Astrocyte (in vitro differentiated cells and primary cell): Measurements from ENCODE around the gene CDH26.

ENCODE experiments used
- EZH2 ChIP-seq: IDR thresholded peaks from 2 replicates; pipeline ENCODE4 v1.6.1; 2012; ENCODE audit warnings: mild to moderate bottlenecking, low read length, inconsistent platforms; ENCODE audit not compliant: insufficient read depth
- TF ChIP-seq, protein P1 (sequence below): IDR thresholded peaks from 2 replicates; pipeline ENCODE4 v1.5.1; 2011; ENCODE audit warnings: low read depth, mild to moderate bottlenecking, inconsistent platforms, low read length, moderate library complexity; ENCODE audit not compliant: insufficient read depth

- TF ChIP-seq, protein P1, sequence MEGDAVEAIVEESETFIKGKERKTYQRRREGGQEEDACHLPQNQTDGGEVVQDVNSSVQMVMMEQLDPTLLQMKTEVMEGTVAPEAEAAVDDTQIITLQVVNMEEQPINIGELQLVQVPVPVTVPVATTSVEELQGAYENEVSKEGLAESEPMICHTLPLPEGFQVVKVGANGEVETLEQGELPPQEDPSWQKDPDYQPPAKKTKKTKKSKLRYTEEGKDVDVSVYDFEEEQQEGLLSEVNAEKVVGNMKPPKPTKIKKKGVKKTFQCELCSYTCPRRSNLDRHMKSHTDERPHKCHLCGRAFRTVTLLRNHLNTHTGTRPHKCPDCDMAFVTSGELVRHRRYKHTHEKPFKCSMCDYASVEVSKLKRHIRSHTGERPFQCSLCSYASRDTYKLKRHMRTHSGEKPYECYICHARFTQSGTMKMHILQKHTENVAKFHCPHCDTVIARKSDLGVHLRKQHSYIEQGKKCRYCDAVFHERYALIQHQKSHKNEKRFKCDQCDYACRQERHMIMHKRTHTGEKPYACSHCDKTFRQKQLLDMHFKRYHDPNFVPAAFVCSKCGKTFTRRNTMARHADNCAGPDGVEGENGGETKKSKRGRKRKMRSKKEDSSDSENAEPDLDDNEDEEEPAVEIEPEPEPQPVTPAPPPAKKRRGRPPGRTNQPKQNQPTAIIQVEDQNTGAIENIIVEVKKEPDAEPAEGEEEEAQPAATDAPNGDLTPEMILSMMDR = no peak
- no peak for TF ChIP-seq EZH2
These were observed 18.4 kb upstream of the CDH26 start for GRCh38 chr20:59939879-59940128.
